Ectodermal cell (in vitro differentiated cells): ENCODE data around the gene POMT2.
"Not testable (repeated sequence)": the region's sequence is repeated elsewhere in the genome, so short reads cannot be mapped to it uniquely, and the experiment has no call there.

ENCODE experiments used
- H3K27ac ChIP-seq: 2 replicates; pipeline ENCODE4 v1.7.0; 2013; ENCODE audit warnings: mild to moderate bottlenecking, low read depth, low read length; ENCODE audit not compliant: insufficient read depth, poor library complexity, severe bottlenecking
- H3K27me3 ChIP-seq: 2 replicates; pipeline ENCODE4 v1.7.0; 2013; ENCODE audit warnings: mild to moderate bottlenecking, low read length; ENCODE audit not compliant: insufficient read depth, control insufficient read depth, poor library complexity, severe bottlenecking
- H3K36me3 ChIP-seq: one replicate; pipeline ENCODE4 v1.7.0; 2013; ENCODE audit warnings: low read length; ENCODE audit not compliant: control insufficient read depth, insufficient read depth
- H3K4me1 ChIP-seq: one replicate; pipeline ENCODE4 v1.7.0; 2013; ENCODE audit warnings: low read length; ENCODE audit not compliant: control insufficient read depth, insufficient read depth
- H3K4me3 ChIP-seq: 2 replicates; pipeline ENCODE4 v1.7.0; 2013; ENCODE audit warnings: low read depth, low read length, control low read depth; ENCODE audit not compliant: insufficient read depth
- H3K9me3 ChIP-seq: 2 replicates; pipeline ENCODE4 v1.7.0; 2013; ENCODE audit warnings: mild to moderate bottlenecking, low read length, moderate library complexity; ENCODE audit not compliant: control insufficient read depth
- WGBS, 2 experiments: methylation state at CpG; one replicate each; pipeline ENCODE4 v1.1.7; 2013; ENCODE audit warnings: missing lambda C conversion rate in 2 of 2; 5-methylcytosine and 5-hydroxymethylcytosine counted together

POMT2 gene

DNA sequence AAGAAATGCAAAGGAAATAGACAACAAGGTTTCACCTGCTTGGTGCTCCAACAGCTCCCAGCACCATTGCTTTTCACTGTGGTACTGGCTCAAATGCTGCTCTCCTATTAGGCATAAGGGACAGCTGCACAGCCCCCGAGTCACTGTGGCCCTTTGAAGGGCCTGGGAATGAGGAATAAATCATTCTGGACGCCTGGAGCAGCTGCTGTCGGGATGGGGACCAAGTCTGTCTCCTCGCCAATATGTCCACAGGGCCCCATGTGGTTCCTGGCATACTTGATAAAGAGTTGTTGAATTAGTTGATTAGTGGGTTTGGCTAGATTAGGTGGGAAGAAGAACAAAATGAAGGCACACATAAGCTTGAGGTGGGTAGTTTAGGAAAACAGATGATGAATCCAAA is 36.6 kb downstream of the POMT2 start:
- H3K4me3 ChIP-seq: no peak overlapping the region
- no peaks in the 10 kb centered on the region for H3K9me3 ChIP-seq
- no peaks in the 10 kb centered on the region for H3K4me1 ChIP-seq
- H3K27me3 ChIP-seq: no peaks in the 10 kb centered on the region
- H3K27ac ChIP-seq: no peak overlapping the region
- peaks cover 9% of the 10 kb centered on the region for H3K36me3 ChIP-seq
- WGBS, 2 experiments: 90 to 93% methylated on average over 4 of the region's 4 CpGs

DNA sequence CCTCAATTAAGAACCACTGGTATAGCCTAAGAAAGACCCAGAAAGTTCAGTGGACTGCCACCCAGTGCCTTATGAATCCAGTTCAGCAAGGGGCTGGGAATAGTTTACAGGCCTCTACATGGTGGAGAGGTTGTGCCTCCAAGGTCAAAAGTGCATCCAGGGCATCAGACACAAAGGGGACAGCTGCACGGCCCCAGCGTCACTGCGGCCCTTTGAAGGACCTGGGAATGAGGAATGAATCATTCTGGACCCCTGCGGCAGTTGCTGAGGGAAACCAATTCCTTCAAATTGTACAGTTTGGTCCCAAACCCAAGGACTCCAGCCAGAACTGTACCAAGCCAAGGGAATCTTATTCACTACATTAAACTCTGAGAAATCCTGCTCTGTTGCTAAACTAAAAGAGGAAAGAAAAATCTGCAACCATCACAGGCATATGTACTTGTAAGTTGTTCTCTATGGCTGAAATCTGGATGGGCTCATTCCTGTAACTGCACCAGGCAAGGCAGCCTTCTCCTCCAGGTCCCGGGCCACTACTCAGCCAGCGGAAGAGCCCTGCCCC is 38.8 kb downstream of the POMT2 start:
- Histone ChIP-seq H3K4me1 (no peaks in the 10 kb centered on the region), H3K4me3 (no peak overlapping the region), H3K27ac (peak overlapping the region; percentile 76), H3K36me3 (peaks cover 9% of the 10 kb centered on the region), H3K27me3 (no peaks in the 10 kb centered on the region), H3K9me3 (no peaks in the 10 kb centered on the region)
- WGBS, 2 experiments: 89 to 92% methylated on average over 6 of the region's 6 CpGs

DNA sequence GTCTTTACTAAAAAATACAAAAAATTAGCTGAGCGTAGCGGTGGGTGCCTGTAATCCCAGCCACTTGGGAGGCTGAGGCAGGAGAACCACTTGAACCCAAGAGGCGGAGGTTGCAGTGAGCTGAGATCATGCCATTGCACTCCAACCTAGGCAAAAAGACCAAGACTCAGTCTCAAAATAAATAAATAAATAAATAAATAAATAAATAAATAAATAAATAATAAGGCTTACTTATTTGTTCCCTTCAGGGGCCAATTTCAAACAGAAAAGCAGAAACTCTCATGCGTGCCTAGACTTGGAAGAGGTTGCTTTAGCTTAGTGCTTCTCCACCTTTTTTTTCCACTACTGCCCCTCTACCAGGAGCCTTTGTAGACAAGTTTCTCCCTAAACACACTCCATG is 39.8 kb downstream of the POMT2 start:
- not testable (repeated sequence) for H3K4me1 ChIP-seq, H3K4me3 ChIP-seq, H3K27ac ChIP-seq, H3K27me3 ChIP-seq, H3K9me3 ChIP-seq, H3K36me3 ChIP-seq
- WGBS, 2 experiments: 95 to 97% methylated on average over 4 of the region's 4 CpGs

DNA sequence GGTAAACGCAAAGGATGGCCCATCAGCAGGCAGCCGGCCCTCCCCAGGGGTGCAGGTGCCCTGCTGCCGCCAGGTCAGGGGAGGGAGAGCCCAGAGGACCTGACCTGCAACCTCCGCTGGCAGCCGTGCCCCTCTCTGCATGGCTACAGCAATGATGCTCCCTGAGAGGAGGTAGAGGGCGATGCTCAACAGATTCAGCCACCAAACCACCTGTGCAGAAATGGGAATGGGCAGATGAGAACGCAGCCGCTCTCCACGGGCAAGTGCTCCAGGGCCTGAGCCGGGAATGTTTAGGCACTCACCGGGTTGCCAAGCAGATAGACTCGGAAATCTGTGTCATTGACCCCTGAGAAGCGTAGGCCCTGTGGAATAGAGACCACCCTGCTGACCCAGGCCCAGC is 41.0 kb downstream of the POMT2 start:
- Histone ChIP-seq H3K27me3 (no peaks in the 10 kb centered on the region), H3K4me3 (no peak overlapping the region), H3K36me3 (no peaks in the 10 kb centered on the region), H3K4me1 (peaks cover 6% of the 10 kb centered on the region), H3K9me3 (no peaks in the 10 kb centered on the region), H3K27ac (no peak overlapping the region)
- 90% methylated on average over 13 of the region's 13 CpGs for WGBS, 2 experiments

DNA sequence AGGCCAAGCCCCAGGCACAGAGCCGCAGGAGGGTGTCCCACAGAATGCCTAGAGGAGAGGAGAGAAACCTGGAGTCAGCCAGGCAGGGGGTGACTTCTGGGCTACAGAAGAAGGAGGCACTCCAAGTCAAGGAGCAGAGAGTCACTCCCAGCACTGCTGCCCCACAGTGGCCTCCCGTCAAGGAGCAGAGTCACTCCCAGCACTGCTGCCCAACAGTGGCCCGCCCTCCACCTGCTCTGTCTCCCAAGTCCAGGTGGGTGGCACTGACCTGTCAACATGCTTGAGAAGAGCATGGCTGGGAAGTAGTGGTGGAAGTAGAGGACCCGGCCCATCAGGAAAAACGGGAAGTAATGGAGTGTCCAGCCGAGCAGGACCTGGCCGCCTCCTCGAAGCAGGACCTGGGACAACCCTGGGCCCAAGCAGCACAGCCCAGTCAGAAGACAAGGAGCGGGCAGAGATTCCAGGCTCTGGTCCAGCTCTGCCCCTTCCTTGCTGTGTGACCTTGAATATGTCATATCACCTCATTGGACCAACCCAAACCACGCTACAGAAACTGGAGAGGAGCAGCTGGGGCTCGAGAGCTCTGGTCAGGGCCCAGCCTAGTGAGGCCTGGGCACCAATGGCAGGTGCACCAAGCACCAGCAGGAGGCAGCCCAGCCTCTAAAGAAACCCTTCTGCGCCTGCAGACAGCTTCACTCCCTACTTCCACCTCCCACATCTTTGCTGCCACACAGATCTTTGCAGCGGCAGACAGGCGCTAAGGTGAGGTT is 42.0 kb downstream of the POMT2 start:
- Histone ChIP-seq H3K36me3 (no peaks in the 10 kb centered on the region), H3K27me3 (no peaks in the 10 kb centered on the region), H3K9me3 (no peaks in the 10 kb centered on the region), H3K27ac (no peak overlapping the region), H3K4me1 (peaks cover 6% of the 10 kb centered on the region), H3K4me3 (no peak overlapping the region)
- 93 to 94% methylated on average over 14 of the region's 14 CpGs for WGBS, 2 experiments

DNA sequence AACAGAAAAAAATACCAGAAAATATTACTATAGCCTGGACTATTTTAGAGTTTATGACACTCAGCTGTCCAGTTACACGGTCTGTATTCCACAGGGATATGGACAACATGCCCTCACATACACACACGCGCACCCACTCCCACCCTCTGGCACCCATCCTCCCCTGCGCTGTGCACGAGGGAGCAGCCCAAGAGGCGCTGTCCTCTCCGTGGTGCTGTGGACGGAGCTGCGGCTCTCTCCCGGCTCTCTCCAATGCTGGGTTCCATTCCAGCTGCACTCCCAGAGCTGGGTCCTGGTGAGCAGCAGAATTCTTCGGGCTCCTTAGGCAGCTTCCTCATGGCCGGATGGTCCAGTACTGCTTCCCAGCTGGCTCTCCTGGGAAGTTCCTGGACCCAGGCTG is 43.7 kb downstream of the POMT2 start:
- peaks cover 9% of the 10 kb centered on the region for H3K27me3 ChIP-seq
- H3K36me3 ChIP-seq: no peaks in the 10 kb centered on the region
- no peak overlapping the region for H3K27ac ChIP-seq
- H3K9me3 ChIP-seq: no peaks in the 10 kb centered on the region
- peaks cover 6% of the 10 kb centered on the region for H3K4me1 ChIP-seq
- H3K4me3 ChIP-seq: no peak overlapping the region
- 90 to 92% methylated on average over 12 of the region's 12 CpGs for WGBS, 2 experiments

DNA sequence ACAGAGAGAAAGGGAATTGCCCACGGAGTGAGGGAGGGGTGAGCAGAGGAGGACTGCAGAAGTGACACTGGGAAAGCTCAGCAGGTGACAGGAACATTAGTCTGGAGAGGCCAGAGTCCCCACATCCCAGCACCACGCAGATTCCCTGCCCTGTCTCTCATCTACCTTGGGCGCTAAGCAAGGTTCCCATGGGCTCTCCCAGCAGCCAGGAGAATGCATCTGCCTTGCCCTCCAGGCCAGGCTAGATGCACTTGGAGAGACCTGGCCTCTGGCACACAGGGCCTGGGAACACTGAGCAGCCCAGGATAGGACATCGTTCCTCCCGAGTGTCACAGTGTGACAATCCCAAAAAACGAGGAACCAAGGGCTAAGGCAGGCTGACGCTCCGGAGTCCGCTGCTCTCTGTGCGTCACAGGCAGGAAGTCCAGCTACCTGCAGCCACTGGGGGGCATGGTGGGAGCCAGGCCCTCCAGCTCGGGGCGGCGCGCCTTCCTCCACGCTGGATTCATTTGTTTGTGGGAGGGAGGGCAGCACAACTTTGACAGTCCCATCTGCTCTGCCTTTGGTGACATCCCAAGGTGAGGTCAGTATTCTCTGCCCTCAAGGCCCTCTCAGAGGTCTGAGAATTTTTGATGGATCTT is 44.3 kb downstream of the POMT2 start:
- H3K9me3 ChIP-seq: no peaks in the 10 kb centered on the region
- H3K4me3 ChIP-seq: no peak overlapping the region
- peaks cover 14% of the 10 kb centered on the region for H3K27me3 ChIP-seq
- no peak overlapping the region for H3K27ac ChIP-seq
- 89 to 92% methylated on average over 15 of the region's 15 CpGs for WGBS, 2 experiments
- peaks cover 6% of the 10 kb centered on the region for H3K4me1 ChIP-seq
- no peaks in the 10 kb centered on the region for H3K36me3 ChIP-seq

DNA sequence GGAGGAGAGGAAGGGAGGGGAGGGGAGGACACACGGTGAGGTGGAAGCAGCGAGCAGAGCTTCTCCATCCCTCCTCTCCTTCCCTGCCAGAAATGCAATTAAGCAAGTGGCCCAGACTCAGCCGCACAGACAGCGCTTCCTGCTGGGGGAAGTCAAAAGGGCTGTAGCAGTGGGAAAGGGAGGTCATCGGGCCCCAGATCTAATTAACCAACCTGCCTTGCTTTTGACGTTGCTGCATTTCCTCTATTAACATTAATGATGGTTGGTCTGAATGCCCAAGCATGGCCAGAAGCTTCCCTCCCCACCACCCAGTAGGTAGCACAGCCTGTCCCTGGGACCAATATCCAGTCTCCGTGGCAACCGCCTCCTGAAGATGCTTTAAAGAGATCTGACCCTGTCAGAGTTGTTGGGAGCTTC is 45.1 kb downstream of the POMT2 start:
- Histone ChIP-seq H3K27me3 (peaks cover 22% of the 10 kb centered on the region), H3K9me3 (no peaks in the 10 kb centered on the region), H3K4me3 (no peak overlapping the region), H3K27ac (peak overlapping the region; percentile 16), H3K36me3 (no peaks in the 10 kb centered on the region), H3K4me1 (peaks cover 8% of the 10 kb centered on the region)
- WGBS, 2 experiments: 39 to 40% methylated on average over 8 of the region's 8 CpGs

DNA sequence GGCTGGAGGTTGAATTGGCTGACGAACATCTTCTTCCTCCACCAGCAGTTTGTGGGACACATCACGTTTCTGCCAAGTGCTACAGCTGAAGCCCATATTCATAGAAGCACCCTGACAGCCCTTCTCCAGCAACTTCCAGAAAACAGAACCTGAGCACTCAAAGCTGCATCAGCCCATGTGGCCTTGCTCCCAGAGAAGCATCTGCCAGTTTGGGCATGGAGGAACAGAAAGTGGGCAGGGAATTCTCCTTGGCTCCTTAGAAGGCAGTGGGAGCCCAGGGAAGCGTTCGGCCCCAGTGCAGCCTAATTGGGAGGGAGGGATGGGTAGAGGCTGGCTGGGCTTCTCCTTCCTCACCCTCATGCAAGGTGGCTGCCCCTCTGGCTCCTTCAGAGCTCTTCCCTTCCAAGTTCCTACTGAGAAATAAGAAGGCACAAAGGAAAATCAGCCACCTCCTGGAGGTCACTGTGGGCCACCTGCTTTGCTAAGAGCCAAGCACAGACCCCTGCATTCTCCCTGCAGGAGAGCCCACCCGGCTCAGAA is 45.6 kb downstream of the POMT2 start:
- no peaks in the 10 kb centered on the region for H3K36me3 ChIP-seq
- no peak overlapping the region for H3K27ac ChIP-seq
- WGBS, 2 experiments: 68 to 80% methylated on average over 5 of the region's 5 CpGs
- H3K4me3 ChIP-seq: no peak overlapping the region
- no peaks in the 10 kb centered on the region for H3K9me3 ChIP-seq
- peaks cover 13% of the 10 kb centered on the region for H3K4me1 ChIP-seq
- H3K27me3 ChIP-seq: peaks cover 27% of the 10 kb centered on the region

DNA sequence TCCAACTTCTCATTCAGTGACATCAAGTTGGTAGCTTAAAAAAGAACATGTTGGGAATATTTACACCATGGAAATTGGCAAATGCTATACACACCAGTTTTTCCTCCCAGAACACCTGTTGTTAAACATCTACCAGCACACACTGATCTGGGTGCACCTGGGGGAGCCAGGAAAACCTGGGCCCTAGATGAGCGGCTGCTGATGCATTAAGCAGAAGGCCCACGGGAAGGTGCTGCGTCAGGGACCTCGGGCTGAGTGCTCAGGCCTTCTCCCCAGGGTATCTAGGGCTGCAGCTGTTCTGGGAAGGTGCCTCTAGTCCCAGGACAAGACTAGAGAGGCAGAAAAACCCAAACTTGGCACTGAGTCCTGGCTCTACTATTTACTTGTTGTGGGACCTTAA is 46.9 kb downstream of the POMT2 start:
- 78 to 81% methylated on average over 4 of the region's 4 CpGs for WGBS, 2 experiments
- Histone ChIP-seq H3K9me3 (no peaks in the 10 kb centered on the region), H3K36me3 (no peaks in the 10 kb centered on the region), H3K27me3 (peaks cover 40% of the 10 kb centered on the region), H3K27ac (no peak overlapping the region), H3K4me3 (no peak overlapping the region), H3K4me1 (peaks cover 13% of the 10 kb centered on the region)
